ENCODE results near the gene PLSCR3. TPM values are rescaled to one million over a fixed set of nuclear protein-coding genes. Genes with fewer than 3 reads are reported as not detected.

PLSCR3 gene
- total RNA-seq, 6 experiments from 2014 or later = 5.5 to 8.9 (median 6.4) TPM

GRCh38 chr17:7348478-7349242 is 45.7 kb downstream of the PLSCR3 start:
- no peaks in the 10 kb centered on the region for H3K36me3 ChIP-seq
- H3K9me3 ChIP-seq = no peaks in the 10 kb centered on the region
- TF ChIP-seq CTCF (IDR thresholded peaks at IDR 0.05) (no peak), POLR2A (IDR thresholded peaks at IDR 0.05) (no peak)
- H3K4me1 ChIP-seq = peaks cover 0 to 26% (median 7%) of the 10 kb centered on the region in 4 donors
- no peak for ATAC-seq
- no peak for DNase-seq
- H3K27me3 ChIP-seq = no peaks in the 10 kb centered on the region
- intact Hi-C loops (cut with DNase I) = loop anchor here in 1 of 2 donors (10.0 kb wide), 1 partner anchor 74 kb away; no protein-coding TSS in a partner anchor
- no peak overlapping the region for H3K4me3 ChIP-seq
- no peak overlapping the region for H3K27ac ChIP-seq
- WGBS (ENCODE audit: insufficient coverage, low coverage, low lambda C conversion rate, missing lambda C conversion rate) = 65% methylated on average over 17 of the region's 19 CpGs

- DNase-seq = no peak
Measured at GRCh38 chr17:7347630-7348477, 46.5 kb downstream of the PLSCR3 start.

GRCh38 chr17:7346761-7347614 is 47.3 kb downstream of the PLSCR3 start:
- TF ChIP-seq CTCF (IDR thresholded peaks at IDR 0.05) = no peak
- Histone ChIP-seq H3K36me3 (no peaks in the 10 kb centered on the region), H3K9me3 (no peaks in the 10 kb centered on the region), H3K4me1 (peaks cover 0 to 15% (median 1%) of the 10 kb centered on the region in 4 donors), H3K27me3 (no peaks in the 10 kb centered on the region), H3K27ac (no peak overlapping the region), H3K4me3 (no peak overlapping the region)
- ATAC-seq = no peak
- DNase-seq = no peak
- 59% methylated on average over 2 of the region's 18 CpGs for WGBS (ENCODE audit: insufficient coverage, low coverage, low lambda C conversion rate, missing lambda C conversion rate)
- intact Hi-C loops (cut with DNase I) = loop anchor here in 1 of 2 donors (10.0 kb wide), 1 partner anchor 72 kb away; no protein-coding TSS in a partner anchor

More at GRCh38 chr17:7347630-7348477, 46.5 kb downstream of the PLSCR3 start:
- peaks cover 0 to 21% (median 4%) of the 10 kb centered on the region in 4 donors for H3K4me1 ChIP-seq
- H3K36me3 ChIP-seq = no peaks in the 10 kb centered on the region
- no peak for TF ChIP-seq CTCF (IDR thresholded peaks at IDR 0.05)
- no peak for TF ChIP-seq POLR2A (IDR thresholded peaks at IDR 0.05)
- no peak for ATAC-seq
- H3K27ac ChIP-seq = no peak overlapping the region
- no peaks in the 10 kb centered on the region for H3K27me3 ChIP-seq
- WGBS (ENCODE audit: insufficient coverage, low coverage, low lambda C conversion rate, missing lambda C conversion rate) = 86% methylated on average over 6 of the region's 19 CpGs
- H3K9me3 ChIP-seq = no peaks in the 10 kb centered on the region
- intact Hi-C loops (cut with DNase I) = loop anchor here in 1 of 2 donors (10.0 kb wide), 1 partner anchor 73 kb away; no protein-coding TSS in a partner anchor
- no peak overlapping the region for H3K4me3 ChIP-seq

- 60% methylated on average over 11 of the region's 15 CpGs for WGBS (ENCODE audit: insufficient coverage, low coverage, low lambda C conversion rate, missing lambda C conversion rate)
- H3K36me3 ChIP-seq = no peaks in the 10 kb centered on the region
- ATAC-seq (no peak), DNase-seq (no peak)
- no peak overlapping the region for H3K4me3 ChIP-seq
- TF ChIP-seq POLR2A (IDR thresholded peaks at IDR 0.05) = no peak
- no peak for TF ChIP-seq CTCF (IDR thresholded peaks at IDR 0.05)
- no peak overlapping the region for H3K27ac ChIP-seq
- H3K27me3 ChIP-seq = no peaks in the 10 kb centered on the region
- no peaks in the 10 kb centered on the region for H3K9me3 ChIP-seq
- intact Hi-C loops (cut with DNase I) = loop anchor here in 1 of 2 donors (10.0 kb wide), 1 partner anchor 68 kb away; no protein-coding TSS in a partner anchor
- H3K4me1 ChIP-seq = no peaks in the 10 kb centered on the region
Measured at GRCh38 chr17:7343250-7343649, 51.1 kb downstream of the PLSCR3 start.

Data from right lobe of liver (tissue), 6 donors.